GM19043 (cell line): ENCODE measurements around the gene SLC28A3.

Source experiments
- ATAC-seq: cut with Tn5 transposase; IDR thresholded peaks from one replicate; pipeline ENCODE4 v1.9.1; 2021; ENCODE audit warnings: low read depth; ENCODE audit not compliant: unreplicated experiment

Gene SLC28A3

DNA sequence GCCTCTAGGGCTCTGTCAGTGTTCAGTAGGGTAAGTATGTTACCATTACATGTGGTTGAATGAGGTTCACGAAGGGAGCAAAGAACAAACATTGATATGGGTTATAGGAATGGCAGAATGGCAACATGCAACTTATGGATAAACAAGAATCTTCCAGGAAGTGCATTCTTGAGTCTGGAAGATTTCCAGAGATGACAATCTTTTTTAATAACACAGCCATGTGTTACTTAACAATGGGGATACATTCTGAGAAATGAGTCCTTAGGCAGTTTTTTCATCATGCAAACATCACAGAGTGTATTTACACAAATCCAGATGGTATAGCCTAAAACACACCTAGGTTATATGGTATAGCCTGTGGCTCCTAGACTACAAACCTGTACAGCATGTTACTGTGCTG is 9.1 kb upstream of the SLC28A3 start:
- no peak for ATAC-seq

DNA sequence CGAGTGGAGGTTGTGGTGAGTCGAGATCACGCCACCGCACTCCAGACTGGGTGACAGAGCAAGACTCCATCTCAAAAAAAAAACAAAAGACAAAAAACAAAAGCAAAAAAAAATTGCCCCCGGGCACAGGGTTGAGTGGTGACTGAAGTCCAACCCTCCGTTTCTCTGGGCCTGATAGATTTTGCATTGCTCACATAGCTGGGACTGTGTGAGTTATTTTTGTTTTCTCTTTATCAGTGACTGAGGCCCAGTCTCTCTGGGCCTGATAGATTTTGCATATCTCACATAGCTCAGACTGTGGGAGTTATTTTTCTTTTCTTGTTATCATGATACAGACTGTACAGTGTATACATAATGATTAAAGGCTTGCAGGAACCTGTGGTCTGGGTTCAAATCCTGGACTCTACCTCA is 2.6 kb upstream of the SLC28A3 start:
- ATAC-seq: no peak

DNA sequence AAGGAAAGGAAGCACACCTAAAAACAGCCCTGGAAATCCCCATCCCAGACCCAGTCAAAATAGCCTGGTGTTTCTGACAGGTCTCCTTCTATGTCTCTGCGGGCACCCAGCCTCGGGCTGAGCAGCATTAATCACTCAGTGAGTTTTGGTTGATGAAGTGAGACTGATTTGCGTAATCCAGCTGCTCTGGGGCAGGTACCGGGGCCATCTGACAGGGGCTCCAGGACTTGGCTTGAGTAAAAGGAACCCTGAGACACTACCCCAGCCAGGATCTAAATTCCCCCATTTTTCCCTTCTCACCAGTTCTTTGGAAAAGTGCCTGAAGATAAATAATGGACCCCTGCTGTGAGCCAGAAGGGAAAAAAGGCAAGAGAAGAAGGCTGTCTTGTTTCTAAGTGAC is 596 bp downstream of the SLC28A3 start:
- no peak for ATAC-seq

DNA sequence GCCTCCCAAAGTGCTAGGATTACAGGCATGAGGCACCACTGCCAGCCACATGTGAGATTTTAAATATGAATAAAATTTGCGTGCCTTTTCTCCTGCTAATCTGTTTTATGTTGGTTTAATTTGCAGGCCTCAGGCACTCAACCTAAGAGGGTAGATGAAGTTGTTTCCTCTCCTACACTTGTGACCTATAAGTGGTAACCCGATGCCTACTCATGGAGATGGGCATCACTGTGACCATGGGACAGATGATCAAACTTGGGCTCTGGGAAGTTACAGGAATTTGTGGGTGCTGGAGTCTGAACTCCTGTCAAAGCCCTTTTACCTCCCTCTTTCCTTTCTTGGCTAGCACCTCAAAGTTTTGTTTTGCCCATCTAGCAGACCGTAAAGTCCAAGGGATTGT is 1.1 kb downstream of the SLC28A3 start:
- no peak for ATAC-seq

DNA sequence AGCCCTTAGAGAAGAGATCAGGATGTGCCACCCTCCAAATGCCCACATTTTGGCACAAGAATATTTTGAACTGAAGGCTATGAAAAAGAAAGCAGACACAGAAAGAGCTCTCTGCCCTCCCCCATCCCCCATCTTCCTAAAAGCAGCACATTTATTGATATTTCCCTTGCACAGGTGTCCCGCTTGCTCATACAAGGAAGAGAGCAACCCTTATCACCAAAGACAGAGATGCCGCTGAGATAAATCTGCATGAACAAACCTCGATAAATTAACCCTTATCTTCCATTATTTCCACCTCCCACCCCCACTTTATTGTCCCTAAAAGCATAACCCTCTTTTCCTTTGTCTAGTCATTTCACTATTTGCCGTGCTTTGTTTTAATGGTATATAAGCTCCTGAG is 1.8 kb downstream of the SLC28A3 start:
- no peak for ATAC-seq

DNA sequence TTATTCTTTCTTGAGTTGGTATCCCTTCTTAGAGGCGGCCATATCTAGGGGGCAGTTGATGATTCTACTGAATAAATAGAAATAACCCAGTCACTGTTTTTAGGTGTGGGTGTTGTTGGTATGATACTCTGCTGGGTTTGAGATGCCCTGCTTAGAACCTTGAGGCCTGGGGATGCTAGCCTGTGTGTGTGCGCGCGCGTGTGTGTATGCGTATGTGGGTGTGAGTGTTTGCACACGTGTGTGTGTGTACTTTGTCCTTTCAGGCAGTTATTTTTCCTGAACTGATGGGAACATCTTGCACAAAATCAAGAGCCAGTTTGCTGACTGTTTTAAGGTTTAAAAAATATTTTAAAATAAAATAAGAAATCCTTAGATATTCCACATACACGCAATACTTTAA is 3.3 kb downstream of the SLC28A3 start:
- no peak for ATAC-seq

DNA sequence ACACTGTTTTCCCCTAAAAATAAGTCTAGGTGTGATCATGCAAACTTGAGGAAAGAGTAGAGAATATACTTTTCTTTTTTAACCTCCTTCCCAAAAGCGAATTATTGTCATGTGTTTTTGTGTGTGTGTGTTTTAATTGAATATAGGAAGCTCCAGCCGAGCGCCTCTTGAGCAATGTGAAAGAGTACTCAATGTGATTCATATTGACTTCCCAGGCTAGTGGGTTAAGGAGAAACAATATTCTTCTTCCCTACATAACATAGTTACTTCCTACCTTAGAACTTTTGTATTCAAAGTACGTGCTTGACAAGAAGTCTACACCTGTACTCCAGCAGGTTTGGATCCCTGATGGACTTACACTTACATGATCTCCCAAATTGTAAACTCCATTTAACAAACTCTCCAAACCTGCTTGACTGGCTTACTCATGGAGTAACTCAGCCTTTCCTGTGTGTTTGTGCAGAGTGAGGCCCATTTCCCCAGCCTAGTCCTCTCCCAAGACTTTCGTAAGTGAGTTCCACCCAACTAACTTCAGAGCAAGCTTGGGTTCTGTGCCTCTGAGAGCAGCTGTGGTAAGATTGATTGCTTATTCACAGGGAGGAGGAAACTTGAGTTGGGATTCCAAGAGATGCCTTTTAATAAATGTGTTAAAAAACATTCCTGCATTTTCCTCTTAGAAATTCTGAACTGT is 9.3 kb downstream of the SLC28A3 start:
- ATAC-seq: no peak

DNA sequence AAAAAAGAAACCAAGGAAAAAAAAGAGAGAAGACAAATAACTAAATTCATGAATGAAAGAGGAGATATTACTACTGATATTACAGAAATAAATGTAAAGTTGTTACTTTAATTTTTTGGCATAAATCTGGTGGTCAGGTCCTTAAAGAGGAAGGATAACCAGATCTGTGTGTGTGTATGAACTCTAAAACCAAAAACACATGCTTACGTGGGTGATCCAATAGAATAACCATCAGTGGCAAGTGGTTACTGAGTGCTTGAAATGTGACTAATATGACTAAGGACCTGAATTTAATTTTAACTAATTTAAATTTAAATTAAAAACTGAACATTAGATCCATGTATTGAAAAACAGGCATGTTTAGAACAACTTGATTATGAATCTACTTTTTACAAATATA is 10.3 kb downstream of the SLC28A3 start:
- no peak for ATAC-seq

DNA sequence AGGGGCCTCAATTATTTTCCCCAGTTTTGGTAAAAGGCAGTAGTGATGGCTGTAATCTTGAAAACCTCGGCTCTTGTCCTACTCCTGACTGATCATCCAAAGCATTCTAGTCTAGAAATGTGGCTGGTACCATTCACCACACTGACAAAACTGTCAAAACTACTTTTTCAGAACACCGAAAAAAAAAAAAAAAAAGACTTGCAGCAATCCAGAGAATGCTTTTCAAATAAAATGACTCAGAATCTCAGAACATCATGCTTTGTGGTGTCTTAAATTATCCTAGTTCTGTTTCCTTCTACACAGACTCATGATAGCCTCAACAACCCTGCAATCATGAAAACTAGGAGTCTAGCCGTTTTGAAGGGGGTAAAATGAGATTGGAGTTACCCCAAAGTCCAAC is 13.4 kb downstream of the SLC28A3 start:
- ATAC-seq: no peak

DNA sequence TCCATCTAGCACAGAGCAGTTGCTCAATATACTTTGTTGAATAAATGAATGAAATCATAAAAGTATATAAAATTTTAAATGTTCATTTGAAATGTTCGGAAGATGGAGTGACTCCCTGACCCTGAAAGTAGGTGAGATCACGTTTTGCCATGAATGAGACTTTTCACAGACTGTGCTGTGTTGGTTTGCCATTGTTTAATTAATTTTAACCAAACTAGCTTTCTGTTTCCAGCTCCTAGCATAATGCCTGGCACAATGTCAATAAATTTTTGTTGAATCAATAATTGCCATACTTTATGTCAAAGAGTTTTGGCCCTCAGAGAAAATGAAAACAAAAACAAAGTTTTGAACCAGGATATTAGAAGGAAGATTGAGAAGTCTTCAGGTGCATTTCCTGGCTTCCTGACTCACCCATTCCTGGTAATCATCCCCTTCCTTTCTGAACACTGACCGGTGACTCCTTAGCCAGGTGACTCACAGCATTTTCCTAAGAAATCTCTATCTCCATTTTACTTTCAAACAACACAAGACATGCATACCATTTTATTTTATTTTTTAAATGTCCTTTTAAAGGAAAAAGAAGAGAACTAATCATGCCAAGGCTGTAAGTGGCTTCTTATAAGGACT is 15.1 kb downstream of the SLC28A3 start:
- ATAC-seq: no peak

DNA sequence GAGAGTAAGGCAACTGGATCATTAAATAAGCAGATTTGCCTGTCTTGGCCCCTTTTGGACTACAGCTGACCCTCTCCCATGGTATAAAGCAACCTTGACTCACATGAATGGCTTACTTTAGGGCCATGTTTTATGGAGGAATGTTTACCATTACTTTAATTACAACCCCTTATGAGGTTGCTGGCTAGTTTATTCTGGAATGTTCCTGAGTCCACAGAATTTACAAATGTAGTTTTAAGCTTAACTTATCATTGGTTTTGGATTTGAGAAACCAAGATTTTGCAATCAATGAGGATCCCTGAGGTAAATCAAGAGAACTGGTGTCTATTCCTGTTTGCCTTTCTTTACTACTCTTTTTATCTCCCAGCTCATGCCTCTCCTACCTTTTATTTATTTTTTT is 15.7 kb downstream of the SLC28A3 start:
- no peak for ATAC-seq

DNA sequence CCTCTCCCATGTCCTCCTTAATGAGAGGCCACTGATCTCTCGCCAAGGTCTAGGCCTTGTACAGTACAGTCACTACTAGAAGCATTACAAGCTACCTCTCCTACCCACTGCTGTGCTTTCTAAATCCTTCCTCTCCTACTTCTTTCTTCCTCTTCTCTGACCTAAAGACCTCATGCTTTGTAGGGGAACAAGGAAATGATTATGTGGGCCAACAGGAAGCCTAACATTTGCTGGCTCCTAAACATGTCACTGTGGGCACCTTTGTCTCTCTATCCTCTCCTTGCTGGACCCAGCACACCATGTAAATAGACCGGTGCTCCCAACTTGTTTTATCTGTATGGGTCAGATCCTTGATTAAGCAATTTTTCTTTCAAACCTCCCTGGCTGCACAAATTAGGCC is 16.7 kb downstream of the SLC28A3 start:
- ATAC-seq: no peak

DNA sequence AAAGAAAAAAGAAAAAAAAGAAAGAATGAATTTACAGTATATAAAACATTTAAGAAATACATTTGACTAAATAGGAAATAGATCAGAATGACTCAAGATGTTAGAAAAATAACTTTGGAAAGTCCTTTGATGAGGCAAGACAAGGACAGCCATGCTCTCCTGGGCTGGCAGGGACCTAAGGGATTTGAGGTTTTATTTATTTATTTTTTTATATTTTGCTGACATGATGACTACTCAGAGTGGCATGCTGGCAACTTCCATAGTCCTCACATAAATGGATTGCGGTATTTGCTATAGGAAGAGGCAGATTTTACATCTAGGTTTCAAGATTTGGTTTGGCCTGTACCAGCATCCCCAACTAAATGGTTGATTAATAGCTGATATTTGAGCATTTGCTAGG is 17.7 kb downstream of the SLC28A3 start:
- ATAC-seq: no peak

DNA sequence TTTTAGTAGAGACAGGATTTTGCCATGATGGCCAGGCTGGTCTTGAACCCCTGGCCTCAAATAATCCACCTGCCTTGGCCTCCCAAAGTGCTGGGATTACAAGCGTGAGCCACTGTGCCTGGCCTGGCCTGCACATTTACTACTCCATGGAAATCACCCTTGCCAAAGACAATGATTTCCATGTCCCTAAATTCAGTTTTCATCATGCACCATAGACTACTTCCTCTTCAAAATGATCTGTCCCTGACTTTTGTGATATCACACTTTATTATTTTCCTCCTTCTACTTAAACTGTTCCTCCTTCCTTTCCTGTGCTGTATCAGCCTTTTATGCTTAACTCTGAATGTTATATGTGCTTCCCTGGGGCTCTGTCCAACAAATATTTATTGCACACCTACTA is 20.3 kb downstream of the SLC28A3 start:
- no peak for ATAC-seq

DNA sequence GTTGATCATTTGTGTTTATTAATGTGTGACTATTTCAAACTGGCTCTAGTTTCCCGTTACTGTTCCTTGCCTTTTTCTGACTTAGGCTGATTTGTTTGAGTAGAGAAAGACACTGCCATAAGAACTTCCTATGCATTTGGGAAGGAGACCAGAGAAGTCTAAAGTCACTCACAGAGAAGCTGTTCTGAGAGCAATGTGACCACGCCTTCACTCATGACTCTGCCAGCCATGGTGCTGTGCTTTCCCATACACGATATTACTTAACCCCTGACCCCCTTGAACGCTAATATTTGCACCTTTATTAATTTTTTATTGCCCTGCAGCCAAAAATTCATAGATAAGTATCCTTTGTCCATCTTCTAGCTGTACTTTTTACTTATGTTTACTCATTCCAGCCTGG is 20.9 kb downstream of the SLC28A3 start:
- no peak for ATAC-seq

DNA sequence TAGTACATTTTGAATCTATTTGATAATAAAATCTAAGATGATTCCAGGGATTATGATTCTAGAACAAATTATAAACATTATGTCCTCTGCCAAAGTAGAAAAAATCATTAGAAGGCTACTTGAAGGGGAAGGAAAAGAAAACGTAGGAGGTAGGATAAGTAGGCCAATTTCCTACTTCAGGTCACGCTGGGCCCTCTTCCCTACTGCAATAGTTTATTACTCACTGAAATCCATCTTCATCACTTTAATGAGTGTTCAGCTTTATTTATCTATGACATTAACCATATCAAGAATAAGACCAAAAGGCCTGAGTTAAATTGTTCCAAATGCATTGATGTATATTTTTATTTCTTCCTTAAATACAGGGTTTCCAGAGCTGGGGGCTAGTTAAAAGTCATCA is 21.6 kb downstream of the SLC28A3 start:
- ATAC-seq: no peak

DNA sequence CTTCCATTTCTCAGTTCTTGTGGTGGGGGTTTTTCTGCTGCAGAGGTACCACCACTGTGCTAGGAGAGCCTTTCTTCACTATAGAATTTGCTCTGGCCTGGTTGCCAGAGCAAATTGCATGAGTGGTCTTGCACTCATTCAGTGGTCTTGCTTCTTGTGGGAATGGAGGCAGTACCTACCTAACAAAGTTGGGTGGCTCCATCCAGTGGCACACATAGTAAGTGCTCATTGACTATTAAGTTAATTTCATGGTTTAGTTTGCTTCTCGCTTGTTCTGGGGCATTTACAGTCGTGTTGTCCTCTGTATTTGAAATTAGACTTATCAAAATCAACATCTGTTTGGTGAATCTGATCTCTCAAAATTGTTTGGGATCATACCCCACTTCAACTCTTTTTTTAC is 23.0 kb downstream of the SLC28A3 start:
- ATAC-seq: no peak

DNA sequence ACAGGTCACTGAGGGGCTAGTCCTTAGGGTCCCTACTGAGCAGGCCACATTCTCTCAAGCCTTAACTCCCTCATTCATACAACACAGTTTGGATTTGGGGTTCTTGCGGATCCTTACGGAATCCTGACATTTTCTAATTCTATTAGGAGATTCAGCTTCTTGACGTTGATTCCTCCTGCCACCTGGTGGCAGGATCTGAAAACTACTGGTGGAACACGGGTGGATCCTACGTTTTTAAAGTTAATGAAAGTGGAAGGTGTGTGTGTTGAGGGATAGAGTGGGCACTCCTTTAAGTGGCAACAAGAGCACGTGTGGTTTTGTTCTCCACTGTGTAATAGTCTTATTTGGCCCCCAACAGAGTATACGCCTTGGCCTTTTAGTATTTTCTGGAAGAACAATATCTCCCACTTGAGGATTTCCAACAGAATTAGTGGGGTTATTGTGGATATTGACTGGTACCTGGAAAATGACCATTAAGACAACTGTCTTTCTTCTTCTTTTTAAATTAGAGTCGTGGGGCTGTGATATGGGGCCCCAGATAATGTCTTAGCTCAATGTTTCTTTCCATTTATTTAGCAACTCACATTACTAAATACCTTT is 25.2 kb downstream of the SLC28A3 start:
- ATAC-seq: no peak

DNA sequence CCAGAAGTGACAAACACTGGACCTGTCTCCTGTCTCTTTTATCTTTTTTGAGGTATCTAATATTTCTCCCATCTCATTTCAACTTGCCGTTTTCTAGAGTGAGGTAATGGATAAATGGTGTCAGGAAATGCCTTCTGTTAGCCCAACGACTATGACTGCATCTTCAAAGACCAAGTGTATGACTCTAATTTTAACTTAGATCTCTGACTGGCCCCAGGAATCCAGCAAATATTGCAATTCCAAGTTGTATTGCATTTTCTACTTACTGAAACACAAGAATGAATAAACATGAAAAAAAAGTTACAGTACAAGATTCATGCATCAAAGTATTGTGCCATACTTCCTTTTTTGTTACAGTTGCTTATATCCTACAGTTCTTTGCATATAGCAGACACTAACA is 26.3 kb downstream of the SLC28A3 start:
- no peak for ATAC-seq

DNA sequence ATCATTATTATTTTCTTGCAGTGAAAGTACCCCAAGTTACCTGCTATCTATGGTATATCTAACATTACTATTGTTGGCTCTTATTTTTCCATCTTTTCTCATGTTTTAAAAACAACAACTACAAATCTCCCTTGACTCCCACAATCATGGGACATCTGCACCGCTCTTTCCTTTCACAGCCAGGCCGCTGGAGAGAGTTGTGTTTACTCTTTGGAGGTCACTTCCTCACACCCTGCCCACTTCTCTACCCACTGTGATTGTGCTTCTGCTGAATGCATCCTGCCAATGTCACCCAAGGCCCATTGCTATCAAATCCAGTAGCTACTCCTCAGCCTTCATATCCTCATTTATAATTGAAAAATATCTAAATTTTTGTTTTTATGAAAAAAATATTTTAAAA is 29.7 kb downstream of the SLC28A3 start:
- no peak for ATAC-seq

DNA sequence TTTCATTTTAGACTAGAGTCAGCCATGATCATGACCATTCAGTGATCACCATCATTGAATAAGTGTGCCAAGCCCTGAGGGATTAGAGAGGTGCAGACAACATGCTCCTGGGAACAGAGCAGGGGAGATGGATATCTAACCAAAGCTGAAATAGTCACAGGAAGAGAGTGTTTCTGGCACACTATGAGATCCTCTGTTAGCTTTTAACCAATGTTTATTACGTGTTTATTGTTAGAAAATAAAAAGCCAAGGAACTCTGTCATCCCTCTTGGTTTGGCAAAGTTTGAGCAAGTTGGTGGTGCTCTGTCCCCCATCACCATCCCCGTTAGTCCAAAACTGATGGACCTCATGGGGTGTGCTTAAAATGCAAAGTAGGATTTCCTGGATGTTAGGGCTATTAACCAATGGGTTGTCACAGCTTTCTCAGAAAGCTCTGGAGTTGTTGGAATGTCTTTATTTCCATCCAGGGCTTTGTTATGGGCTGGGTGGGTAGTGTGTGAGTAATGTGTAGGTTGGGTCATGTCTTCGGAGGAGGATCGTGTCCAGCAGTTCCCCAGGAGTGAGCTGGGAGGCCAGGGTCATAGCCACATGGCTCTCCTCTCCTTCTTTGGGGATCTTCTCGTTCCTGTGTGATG is 34.9 kb downstream of the SLC28A3 start:
- no peak for ATAC-seq

DNA sequence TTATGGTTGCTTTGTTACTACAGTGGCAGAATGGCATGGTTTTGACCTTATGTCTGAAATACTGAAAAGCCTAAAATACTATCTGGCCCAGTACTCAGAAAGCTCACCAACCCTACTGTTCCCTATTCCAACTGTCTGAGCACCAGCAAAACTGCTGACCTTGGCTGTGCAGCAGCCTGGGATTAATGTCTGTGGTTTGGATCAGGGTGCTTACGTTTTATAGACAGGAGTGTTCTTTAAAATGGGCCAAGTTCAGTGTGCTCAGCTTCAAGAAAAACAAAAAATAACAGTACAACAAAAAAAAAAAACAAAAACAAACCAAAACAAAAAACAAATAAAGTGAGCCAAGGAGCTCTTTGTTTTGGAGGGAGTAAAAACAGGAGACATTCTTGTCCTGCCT is 36.4 kb downstream of the SLC28A3 start:
- no peak for ATAC-seq
